ENCODE measurements around the gene SNN. TPM values are rescaled to one million over a fixed set of nuclear protein-coding genes. Genes with fewer than 3 reads are reported as not detected.

SNN gene
- 27.7 TPM for total RNA-seq
- long read RNA-seq, transcript SNN-201 (2 exons, 3,312 nt) = major isoform, 52 of 58 reads
- long read RNA-seq, partial matches to known transcripts = 0 of 58 reads
- long read RNA-seq, other reads (novel, unspliced or antisense) = 6 of 58 reads

DNA sequence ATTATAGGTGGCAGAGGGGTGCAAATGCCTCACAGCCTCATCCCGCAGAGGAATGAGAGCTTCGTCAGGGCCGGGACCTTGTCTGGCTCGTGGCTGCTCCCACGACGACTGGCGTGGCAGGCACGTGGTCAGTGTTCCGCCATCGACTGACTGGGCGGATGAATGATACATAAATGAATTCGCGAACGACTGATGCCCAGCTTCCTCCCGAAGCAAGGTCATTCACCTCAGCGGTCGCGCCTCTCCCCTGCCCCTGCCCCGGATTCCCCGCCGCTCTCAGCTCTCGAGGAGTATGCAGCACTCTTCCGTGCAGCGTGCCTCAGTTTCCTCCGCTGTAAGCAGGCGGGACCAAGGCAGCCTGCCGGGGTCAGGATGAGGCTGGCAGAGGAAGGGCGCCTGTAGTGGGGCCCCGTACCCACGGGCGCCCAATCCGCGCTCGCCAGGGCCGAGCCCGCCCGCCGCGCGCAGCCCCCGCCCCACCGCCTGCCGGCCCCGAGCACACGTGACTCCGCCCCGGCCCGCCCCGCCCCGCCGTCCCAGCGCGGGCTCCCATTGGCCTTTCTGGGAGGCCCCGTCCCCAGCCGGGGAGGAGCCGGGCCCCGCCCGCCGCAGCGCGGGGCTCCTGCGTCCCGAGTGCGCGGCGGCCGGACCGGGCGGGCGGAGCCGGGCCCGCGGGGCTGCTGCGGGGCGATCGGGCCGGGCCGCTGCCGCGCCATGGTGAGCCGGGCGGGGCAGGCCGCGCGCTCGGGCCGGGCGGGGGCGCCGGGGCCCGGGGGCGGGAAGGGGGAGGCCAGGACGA is at the start of gene SNN:
Gene SNN, plus strand, starts transcription at position 632 of the 799 bp plus-strand sequence. CDS start 7,605 bp downstream, outside the sequence.
- peak; percentile 93 for ATAC-seq
- peak; percentile 95 for DNase-seq (ENCODE audit: missing footprints)
- intact Hi-C loops (cut with DNase I) = no loop called here

DNA sequence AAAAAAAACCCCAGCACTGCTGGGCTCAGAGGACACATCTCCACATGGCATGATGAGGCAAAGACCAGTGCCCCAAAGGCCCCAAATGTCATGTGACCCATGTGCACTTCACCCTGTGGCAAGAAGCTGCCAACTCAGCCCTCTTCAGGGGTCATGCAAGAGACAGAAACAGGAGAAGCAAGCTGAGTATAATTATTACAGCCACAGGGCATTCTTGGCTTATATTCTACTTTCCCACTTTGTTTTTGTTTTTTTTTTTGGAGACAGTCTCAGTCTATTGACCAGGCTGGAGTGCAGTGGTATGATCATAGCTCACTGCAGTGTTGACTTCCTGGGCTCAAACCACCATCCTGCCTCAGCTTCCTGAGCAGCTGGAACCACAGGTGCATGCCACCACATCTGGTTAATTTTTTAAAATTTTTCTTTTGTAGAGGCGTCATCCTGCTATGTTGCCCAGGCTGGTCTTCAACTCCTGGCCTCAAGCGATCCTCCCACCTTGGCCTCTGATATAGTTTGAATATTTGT is 48.9 kb upstream of the SNN start:
- DNase-seq (ENCODE audit: missing footprints) = no peak
- ATAC-seq = no peak
- intact Hi-C loops (cut with DNase I) = no loop called here

DNA sequence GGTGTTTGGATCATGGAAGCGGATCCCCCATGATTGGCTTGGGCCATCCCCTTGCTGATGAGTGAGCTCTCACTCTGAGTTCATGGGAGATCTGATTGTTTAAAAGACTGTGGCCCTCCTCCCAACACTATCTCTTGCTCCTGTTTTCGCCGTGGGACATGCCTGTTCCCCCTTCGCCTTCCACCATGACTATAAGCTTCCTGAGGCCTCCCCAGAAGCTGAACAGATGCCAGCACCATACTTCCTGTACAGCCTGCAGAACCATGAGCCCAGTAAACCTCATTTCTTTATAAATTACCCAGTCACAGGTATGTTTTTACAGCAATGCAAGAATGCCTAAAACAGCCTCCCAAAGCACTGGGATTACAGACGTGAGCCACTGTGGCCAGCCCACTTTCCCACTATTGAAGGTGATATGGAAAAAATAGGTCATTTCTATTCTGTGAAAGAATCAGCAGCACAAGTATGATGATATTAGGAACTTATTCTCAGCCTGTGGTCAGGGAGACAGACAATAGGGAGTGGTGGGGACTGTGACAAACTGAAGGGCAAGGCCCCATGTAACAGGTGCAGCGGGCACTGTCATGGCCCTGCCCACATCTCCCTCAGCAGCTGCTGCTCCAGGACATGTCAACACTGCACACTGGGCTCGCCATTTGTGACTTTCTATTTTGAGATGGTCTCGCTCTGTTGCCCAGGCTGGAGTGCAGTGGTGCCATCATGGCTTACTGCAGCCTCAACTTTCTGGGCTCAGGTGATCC is 47.8 kb upstream of the SNN start:
- ATAC-seq (no peak), DNase-seq (ENCODE audit: missing footprints) (no peak)
- intact Hi-C loops (cut with DNase I) = no loop called here

DNA sequence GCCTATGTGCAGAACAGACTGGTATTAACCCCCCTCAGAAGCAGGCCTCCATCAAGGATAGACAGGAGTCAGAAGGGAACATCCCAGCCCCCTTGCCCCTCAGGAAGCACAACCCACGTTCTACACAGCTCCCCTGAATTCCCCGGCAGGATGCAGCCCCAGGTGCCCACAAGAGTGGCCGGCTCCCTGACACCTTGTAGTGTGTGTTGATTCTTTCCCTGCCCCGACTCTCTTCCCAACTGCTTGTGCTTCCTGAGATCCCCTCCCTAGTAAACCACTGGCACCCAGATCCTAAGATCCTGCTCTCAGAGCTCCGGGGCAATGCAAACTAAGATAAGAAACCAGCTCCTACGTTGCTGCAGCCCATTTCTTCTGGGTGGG is 46.7 kb upstream of the SNN start:
- ATAC-seq (no peak), DNase-seq (ENCODE audit: missing footprints) (no peak)
- intact Hi-C loops (cut with DNase I) = no loop called here

DNA sequence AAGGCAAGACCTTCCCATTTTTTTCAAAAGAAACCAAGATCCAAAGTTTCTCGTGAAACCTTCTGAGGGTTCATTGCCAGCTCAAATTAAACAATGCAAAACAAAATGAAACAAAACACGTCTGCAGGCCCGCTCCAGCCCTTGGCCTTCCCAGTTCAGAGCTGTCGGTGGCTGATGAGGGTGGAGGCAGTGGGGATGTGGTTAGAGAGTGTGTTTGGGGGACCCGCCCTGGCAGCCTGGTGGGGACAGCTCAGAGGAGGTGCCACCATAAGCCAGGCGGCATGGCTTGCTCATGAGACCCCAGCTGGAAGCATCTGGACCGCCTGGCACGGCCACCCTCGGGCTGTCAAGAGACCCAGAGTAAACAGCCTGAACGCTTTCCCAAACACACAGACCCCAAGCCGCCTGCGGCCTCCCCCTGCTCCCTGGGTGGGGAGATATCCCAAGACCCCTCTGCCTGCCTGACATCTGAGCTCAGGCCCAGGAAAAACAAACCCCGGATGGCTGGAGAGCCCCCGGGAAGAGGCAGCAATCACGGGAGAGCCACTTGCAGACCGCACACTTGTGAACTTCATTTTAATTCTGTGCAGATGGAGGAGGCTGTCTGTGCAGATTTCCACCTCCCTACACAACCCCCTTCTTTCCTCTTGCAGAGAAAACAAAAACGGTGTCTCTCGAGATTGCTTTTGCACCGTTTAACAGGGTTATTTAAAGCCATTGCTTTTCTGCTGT is 46.2 kb upstream of the SNN start:
- no peak for DNase-seq (ENCODE audit: missing footprints)
- intact Hi-C loops (cut with DNase I) = no loop called here
- peak; percentile 40 for ATAC-seq

DNA sequence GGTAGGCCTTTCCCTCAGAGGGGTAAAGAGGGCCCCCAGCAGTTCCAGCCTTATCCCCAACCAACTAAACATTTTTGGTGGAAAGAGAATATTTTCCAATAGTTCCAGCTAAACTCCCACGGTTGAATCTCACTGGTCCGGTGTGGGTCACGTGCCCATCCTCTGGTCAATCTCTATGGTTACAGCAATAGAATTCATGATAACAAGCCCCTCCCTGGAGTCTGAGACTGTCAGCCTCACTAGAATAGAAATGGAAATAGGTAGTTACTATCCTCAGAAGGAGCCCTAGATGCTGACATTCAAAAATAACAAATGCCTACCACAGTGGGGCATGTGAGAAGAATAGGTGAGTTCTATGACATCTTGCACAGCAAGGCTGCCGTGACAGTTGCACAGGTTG is 44.0 kb upstream of the SNN start:
- ATAC-seq = no peak
- intact Hi-C loops (cut with DNase I) = no loop called here
- DNase-seq (ENCODE audit: missing footprints) = no peak

DNA sequence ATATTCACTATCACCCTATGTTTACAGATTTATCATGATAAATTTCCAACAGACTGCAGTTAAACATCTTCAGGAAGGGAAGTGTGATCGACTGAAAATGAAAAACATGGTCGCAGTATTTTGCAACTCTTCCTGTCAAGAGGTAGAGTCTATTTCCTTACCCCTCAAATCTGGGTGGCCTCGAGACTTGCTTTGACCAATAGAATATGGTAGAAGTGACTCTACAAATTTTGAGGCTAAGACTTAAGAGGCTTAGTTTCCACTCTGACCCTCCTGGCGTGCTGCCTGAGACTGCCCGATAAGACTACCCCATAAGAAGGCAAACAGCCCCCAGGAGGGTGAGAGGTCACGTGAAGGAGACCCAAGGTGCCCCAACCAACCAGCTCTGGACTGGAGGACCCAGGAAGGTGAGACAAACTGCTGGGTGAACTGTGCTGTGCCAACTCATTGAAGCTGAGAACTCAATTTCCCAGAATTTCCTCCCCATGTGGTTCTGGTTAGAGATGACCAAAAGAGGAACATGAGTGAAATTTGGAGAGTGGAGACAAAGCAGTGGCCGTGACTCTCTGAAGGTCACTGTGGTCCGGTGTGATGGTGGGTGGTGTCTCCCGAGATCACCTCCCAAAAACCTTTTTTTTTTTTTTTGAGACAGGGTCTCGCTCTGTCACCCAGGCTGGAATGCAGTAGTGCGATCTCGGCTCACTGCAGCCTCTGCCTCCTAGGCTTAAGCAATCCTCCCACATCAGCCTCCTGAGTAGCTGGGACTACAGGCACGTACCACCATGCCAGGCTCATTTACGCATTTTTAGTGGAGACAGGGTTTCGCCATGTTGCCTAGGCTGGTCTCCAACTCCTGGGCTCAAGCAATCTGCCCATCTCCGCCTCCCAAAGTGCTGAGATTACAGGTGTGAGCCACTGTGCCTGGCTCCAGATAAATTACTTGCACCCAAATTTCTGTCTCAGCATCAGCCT is 43.3 kb upstream of the SNN start:
- intact Hi-C loops (cut with DNase I) = no loop called here
- ATAC-seq (no peak), DNase-seq (ENCODE audit: missing footprints) (no peak)

DNA sequence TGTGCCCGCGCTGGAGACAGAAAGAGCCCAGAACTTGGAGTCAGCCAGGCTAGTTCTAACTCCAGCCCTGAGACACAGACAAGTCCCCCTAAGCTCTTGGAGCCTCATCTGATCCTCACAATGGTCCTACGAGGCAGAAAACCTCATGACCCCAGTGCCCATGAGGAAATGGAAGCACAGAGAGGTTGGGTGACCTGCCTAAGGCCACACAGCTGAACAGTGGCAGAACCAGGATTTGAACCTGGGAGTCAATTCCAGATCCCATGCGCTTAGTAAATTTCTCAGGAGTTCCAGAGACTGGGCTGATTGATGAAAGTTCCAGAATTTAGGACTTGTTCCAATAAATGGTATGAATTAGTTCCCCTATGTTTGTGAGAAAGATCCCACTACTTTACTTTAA is 42.5 kb upstream of the SNN start:
- ATAC-seq = no peak
- intact Hi-C loops (cut with DNase I) = no loop called here
- DNase-seq (ENCODE audit: missing footprints) = no peak

DNA sequence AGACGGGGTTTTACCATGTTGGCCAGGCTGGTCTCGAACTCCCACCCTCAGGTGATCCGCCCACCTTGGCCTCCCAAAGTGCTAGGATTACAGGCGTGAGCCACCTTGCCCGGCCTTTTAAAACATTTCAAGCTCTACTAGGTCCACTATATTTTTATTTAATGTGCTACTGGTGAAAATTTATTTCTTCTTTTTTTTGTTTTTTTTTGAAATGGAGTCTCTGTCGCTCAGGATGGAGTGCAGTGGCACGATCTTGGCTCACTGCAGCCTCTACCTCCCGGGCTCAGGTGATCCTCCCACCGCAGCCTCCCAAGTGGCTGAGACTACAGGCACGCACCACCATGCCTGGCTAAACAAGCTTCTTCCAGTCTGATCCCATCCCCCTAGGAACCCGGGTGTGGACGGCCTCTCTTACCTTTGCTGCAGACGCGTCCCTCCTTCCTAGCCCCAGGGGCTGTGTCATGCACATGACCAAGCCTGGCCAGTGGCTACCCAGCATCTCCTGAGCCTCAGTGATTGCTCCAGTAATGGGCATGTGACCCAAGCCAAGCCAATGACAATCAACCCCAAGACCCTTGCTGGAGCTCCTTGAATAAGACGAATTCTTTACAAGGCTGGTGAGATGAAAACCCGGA is 41.5 kb upstream of the SNN start:
- intact Hi-C loops (cut with DNase I) = no loop called here
- DNase-seq (ENCODE audit: missing footprints) = no peak
- no peak for ATAC-seq

DNA sequence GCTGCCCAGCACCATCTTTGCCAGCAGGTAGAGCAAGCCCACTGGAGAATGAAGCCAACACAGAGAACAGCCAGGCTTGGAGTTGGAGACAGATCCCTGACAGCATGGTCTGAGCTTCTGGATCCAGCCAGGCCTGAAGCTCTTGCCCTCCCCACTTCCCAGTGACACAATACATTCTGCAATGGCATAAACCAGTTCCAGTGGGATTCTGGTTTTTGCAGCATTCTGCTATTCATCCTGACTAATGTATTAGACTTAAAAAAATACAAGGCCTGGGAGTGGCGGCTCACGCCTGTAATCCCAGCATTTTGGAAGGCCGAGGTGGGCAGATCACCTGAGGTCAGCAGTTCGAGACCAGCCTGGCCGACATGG is 41.0 kb upstream of the SNN start:
- intact Hi-C loops (cut with DNase I) = no loop called here
- DNase-seq (ENCODE audit: missing footprints) (no peak), ATAC-seq (no peak)

DNA sequence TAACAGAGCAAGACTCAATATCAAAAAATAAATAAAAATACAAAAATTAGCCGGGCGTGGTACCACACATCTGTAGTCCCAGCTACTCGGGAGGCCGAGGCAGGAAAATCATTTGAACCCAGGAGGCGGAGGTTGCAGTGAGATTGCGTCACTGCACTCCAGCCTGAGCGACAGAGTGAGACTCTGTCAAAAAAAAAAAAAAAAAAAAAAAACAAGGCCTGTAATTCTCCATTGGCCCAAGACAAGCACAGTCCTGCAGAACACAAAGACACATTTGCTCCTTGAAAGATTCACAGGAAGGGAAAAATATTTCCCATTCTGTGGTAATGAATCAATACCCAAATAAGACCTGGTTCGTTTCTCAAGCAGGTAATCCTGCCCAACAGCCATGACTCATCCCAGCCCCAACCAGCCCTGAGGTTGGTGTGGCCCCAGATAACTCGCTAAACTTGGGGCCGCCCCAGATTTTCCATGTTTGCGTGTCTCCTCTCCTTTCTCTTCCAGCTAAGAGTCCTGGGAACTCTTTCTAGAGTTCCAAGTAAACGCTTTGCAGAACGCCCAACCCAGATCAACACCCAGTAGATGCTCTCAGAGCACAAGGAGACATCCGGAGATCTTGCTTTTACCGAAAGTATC is 40.3 kb upstream of the SNN start:
- DNase-seq (ENCODE audit: missing footprints) (no peak), ATAC-seq (peak; percentile 76)
- intact Hi-C loops (cut with DNase I) = no loop called here

DNA sequence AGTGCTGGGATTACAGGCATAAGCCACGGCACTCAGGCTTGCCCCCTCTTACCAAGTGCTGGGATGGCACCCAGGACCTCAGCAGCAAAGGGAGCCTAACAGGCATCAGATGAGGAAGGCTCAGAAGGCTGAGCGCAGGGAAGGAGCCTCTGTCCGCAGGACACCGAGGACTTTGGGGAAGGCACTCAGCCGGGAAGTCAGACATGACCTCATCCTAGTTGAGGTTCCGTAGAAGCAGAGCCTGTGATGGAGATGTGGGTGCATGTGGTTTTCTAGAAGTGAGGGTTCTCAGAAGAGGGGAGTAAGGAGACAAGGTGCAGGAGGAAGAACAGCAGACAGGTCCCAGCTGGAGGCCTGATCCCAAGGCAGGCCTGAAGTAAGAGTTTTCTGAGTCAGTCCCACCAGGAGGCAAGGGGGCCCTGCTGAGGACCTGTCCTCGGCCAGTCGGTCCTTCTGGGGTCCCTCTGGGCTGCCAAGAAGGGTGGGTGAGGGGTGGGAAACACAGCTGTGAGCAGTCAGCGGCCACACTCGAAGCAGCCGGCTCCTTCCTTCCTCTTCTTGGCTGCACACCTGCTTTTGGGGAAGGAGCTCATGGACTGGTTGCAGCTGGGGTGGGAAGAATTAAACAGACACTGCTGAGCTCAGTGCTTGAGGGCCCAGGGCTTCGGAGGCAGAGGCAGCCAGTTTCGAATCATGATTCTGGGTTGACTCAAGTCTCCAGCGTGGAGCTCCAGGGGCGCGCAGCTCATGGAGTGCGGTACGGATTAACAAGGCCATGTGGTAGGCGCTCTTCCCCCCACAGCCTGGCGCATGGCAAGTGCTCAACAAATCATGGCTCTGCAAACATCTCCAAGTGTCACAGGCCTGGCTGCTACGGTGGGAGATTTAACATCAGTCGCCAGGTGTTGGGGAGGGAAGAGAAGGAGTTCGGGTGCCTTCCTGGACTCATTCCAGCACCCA is 38.9 kb upstream of the SNN start:
- DNase-seq (ENCODE audit: missing footprints) (peak; percentile 75), ATAC-seq (peak; percentile 20)
- intact Hi-C loops (cut with DNase I) = no loop called here

DNA sequence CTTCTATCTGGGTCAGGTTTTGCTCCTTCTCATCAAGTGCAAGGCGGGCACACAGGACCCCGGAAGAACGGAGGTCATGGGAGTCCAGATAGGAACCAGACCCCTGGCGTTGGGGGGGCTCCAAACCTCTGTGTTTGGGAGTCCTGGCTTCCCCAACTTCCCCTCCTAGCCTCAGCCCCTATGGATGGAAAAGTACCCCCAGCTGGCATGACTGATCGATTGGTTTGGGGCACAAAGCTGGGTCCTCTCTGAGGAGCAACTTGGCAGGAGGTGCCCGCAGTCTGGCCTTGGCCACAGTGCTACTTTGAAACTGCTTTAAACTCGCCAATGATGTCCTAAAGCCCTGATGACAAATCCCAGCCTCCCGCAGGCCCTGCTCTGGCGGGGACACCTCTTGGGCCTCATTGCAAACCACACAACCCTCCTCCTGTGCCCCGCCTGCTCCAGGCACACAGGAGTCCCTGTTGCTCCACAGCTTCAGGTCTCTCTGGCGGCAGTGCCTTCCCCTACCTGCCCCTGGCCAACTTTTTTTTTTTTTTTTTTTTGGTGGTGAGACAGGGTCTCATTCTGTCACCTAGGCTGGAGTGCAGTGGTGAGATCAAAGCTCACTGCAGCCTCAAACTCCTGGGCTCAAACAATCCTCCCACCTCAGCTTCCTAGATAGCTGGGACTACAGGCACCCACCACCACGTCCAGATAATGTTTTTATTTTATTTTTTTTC is 38.0 kb upstream of the SNN start:
- no peak for ATAC-seq
- intact Hi-C loops (cut with DNase I) = no loop called here
- DNase-seq (ENCODE audit: missing footprints) = peak; percentile 57

DNA sequence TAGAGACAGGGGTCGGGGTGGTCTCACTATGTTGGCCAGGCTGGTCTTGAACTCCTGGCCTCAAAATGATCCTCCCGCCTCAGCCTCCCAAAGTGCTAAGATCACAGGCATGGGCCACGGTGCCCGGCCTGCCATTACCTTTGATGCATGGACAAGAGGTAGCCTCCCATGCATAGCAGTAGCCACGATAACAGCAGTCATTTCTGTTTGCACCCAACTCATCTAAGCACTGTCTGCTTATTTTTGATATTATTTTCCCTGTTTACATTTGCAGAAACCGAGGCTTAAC is 37.5 kb upstream of the SNN start:
- ATAC-seq (no peak), DNase-seq (ENCODE audit: missing footprints) (no peak)
- intact Hi-C loops (cut with DNase I) = no loop called here

DNA sequence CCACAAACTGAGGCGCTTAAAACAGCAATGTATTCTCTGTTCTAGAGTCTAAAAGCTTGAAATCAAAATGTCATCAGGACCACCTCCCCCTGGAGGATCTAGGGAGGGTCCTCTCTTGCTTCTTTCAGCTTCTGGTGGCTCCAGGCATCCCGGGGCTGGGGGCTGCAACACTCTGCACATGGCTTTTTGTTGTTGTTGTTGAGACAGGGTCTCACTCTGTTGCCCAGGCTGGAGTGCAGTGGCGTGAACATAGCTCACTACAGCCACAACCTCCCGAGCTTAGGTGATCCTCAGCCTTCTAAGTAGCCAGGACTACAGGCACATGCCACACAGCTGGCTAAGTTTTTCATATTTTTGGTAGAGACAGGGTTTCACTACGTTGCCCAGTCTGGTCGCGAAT is 37.0 kb upstream of the SNN start:
- ATAC-seq = no peak
- intact Hi-C loops (cut with DNase I) = no loop called here
- DNase-seq (ENCODE audit: missing footprints) = no peak

DNA sequence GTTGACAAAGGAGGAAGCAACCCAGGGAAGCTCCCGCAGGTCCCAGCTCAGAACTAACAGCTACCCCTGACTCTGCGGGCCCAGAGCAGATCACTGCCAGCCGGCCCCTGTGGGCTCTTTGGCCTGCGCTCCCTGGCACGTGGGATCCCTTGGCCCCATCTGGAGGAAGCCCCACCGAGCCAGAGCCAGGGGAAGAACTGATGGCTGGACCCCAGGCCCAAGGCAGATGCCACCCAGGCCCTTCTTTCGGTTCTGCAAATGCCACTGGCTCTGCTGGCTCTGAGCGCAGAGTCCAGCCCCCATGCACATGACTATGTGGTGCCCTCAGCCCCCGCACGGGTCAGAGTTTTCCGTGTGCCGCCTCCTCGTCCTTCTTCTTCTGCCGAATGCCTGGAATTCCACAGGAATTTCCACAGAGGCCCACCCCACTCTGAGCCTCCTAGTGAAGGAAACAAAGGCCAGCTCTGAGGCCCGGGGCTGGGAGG is 35.8 kb upstream of the SNN start:
- DNase-seq (ENCODE audit: missing footprints) (peak; percentile 68), ATAC-seq (no peak)
- intact Hi-C loops (cut with DNase I) = no loop called here
